Activated CD4-positive, CD25-positive, alpha-beta regulatory T cell treated with anti-CD3 and anti-CD28 coated beads, Interleukin-2, amount 50 U/mL, for 24 hours (primary cell): ENCODE results near the gene PTGES2.
"Not testable (repeated sequence)": the region's sequence is repeated elsewhere in the genome, so short reads cannot be mapped to it uniquely, and the experiment has no call there.

Source experiments
- ATAC-seq, 2 donors: fragments of 150-1000 bp; cut with Tn5 transposase; one replicate each; pipeline ENCODE4 v1.10.0; 2021; ENCODE audit warnings: mild to moderate bottlenecking in 1 of 2, moderate library complexity in 1 of 2

The PTGES2 gene

GRCh38 chr9:128084746-128085145, 42.8 kb downstream of the PTGES2 start:
- no peak for ATAC-seq

GRCh38 chr9:128082151-128082550, 45.4 kb downstream of the PTGES2 start:
- ATAC-seq: no peak

- ATAC-seq: no peak
These were observed 46.5 kb downstream of the PTGES2 start for GRCh38 chr9:128081056-128081455.

- no peak for ATAC-seq
These were observed 47.3 kb downstream of the PTGES2 start for GRCh38 chr9:128080206-128080605.

GRCh38 chr9:128078504-128079434, 48.8 kb downstream of the PTGES2 start:
- no peak for ATAC-seq

GRCh38 chr9:128077847-128078503, 49.6 kb downstream of the PTGES2 start:
- ATAC-seq: peak in 1 of 2 donors; percentile 41

GRCh38 chr9:128073253-128073886, 54.2 kb downstream of the PTGES2 start:
- no peak for ATAC-seq

GRCh38 chr9:128072144-128073021, 55.1 kb downstream of the PTGES2 start:
- no peak for ATAC-seq

GRCh38 chr9:128071475-128071874, 56.1 kb downstream of the PTGES2 start:
- not testable (repeated sequence) for ATAC-seq

- no peak for ATAC-seq
These were observed 56.7 kb downstream of the PTGES2 start for GRCh38 chr9:128070874-128071273.
